HepG2 (cell line): ENCODE data around the gene DENND4C. TPM values are rescaled to one million over a fixed set of nuclear protein-coding genes. Genes with fewer than 3 reads are reported as not detected.

Experiments
- ATAC-seq: fragments of 200-7000 bp; cut with Tn5 transposase; 3 replicates; pipeline ENCODE4 v1.9.1; 2020; ENCODE audit warnings: mild to moderate bottlenecking, moderate library complexity
- BruUV-seq: library from RNA; stranded (reverse); fragments of 400-500 nt; replicated peaks from 2 replicates; lab custom pipeline; 2021; lab: Mats Ljungman, UMichigan
- CTCF ChIA-PET: fragments of 300-600 bp; formaldehyde crosslinking; extraction: SDS; loops from one replicate; lab custom pipeline; 2021; ENCODE audit warnings: low total read pairs, inconsistent platforms, low intra/inter-chr PET ratio; lab: Yijun Ruan, JAX
- POLR2A ChIA-PET: fragments of 350-600 bp; sonication (Branson Sonifier 250); formaldehyde crosslinking; loops from one replicate; lab custom pipeline; 2020; ENCODE audit warnings: antibody characterized with exemption, inconsistent platforms; lab: Yijun Ruan, JAX
- DNase-seq: peaks from one replicate; pipeline ENCODE4 v3.0.0-alpha.2; 2015; ENCODE audit warnings: low spot score
- FAIRE-seq: peaks from 3 replicates; lab custom pipeline; 2011; peaks lifted over from hg19 to GRCh38; lab: Jason Lieb, UNC
- H2AFZ ChIP-seq: one replicate; pipeline ENCODE4 v1.6.1; 2011; ENCODE audit warnings: low read length, inconsistent platforms
- H3K27ac ChIP-seq: fragments of 300-600 bp; 3 replicates; pipeline ENCODE4 v1.8.0; 2011; ENCODE audit warnings: mixed run types, mild to moderate bottlenecking, mixed read lengths, low read length, inconsistent platforms; ENCODE audit not compliant: insufficient read depth; ENCODE audit errors: extremely low read length
- H3K27me3 ChIP-seq, 2 experiments: fragments of 200-600 bp in 1 of 2; 2 replicates in 1 of 2; 3 replicates in 1 of 2; pipeline versions ENCODE4 v1.6.0 to v1.8.0; 2011; ENCODE audit warnings: low read length in 2 of 2, mild to moderate bottlenecking in 2 of 2, moderate library complexity in 2 of 2, inconsistent platforms in 1 of 2; ENCODE audit not compliant: insufficient read depth in 2 of 2, control insufficient read depth in 1 of 2
- H3K36me3 ChIP-seq, 2 experiments: fragments of 200-600 bp in 1 of 2; replicated peaks in 1 of 2; 2 replicates in 1 of 2; 3 replicates in 1 of 2; pipeline versions ENCODE4 v1.5.1 to v1.8.0; 2011; ENCODE audit warnings: low read length in 2 of 2, inconsistent platforms in 1 of 2; ENCODE audit not compliant: insufficient read depth in 2 of 2, control insufficient read depth in 1 of 2
- H3K4me1 ChIP-seq: 2 replicates; pipeline ENCODE4 v1.5.1; 2012; ENCODE audit warnings: low read length, inconsistent platforms; ENCODE audit not compliant: insufficient read depth
- H3K4me2 ChIP-seq: 2 replicates; pipeline ENCODE4 v1.6.0; 2011; ENCODE audit warnings: low read depth, low read length, inconsistent platforms
- H3K4me3 ChIP-seq, 3 experiments: fragments of 200-600 bp in 1 of 3; sonication (generic), shearing (Covaris generic) in 1 of 3; replicated peaks in 1 of 3; 2 replicates each; pipeline ENCODE4 v1.5.1; 2011 to 2016; ENCODE audit warnings: low read length in 3 of 3, inconsistent platforms in 2 of 3, low read depth in 2 of 3, mild to moderate bottlenecking in 2 of 3, control low read depth in 1 of 3, mixed read lengths in 1 of 3; ENCODE audit not compliant: insufficient read depth in 1 of 3
- H3K79me2 ChIP-seq: one replicate; pipeline ENCODE4 v1.6.1; 2011; ENCODE audit warnings: low read length, inconsistent platforms; ENCODE audit not compliant: insufficient read depth
- H3K9ac ChIP-seq: 2 replicates; pipeline ENCODE4 v1.6.0; 2011; ENCODE audit warnings: mild to moderate bottlenecking, low read depth, low read length, inconsistent platforms; ENCODE audit not compliant: insufficient read depth
- H3K9me3 ChIP-seq: 2 replicates; pipeline ENCODE4 v1.5.1; 2012; ENCODE audit warnings: mild to moderate bottlenecking, low read length
- H4K20me1 ChIP-seq: 2 replicates; pipeline ENCODE4 v1.6.0; 2011; ENCODE audit warnings: inconsistent platforms, mild to moderate bottlenecking, low read length, moderate library complexity; ENCODE audit not compliant: insufficient read depth
- CEBPG ChIP-seq: IDR thresholded peaks from 2 replicates; pipeline ENCODE4 v1.6.1; 2016
- GATA4 ChIP-seq: sonication (generic); IDR thresholded peaks from 2 replicates; pipeline ENCODE4 v1.6.1; 2016; ENCODE audit warnings: antibody characterized with exemption, low read depth, borderline replicate concordance
- JUNB ChIP-seq: sonication (generic); formaldehyde crosslinking; IDR thresholded peaks from 2 replicates; pipeline ENCODE4 v1.8.0; 2022; ENCODE audit warnings: missing genetic modification reagents, mild to moderate bottlenecking, borderline replicate concordance
- MNT ChIP-seq: fragments of 450-650 bp; IDR thresholded peaks from 2 replicates; pipeline ENCODE4 v1.6.1; 2016
- RFXAP ChIP-seq: sonication (generic); formaldehyde crosslinking; IDR thresholded peaks from 2 replicates; pipeline ENCODE4 v1.4.0; 2020; ENCODE audit warnings: missing genetic modification reagents, borderline replicate concordance
- SMC3 ChIP-seq: IDR thresholded peaks from 2 replicates; pipeline ENCODE4 v1.6.1; 2011; ENCODE audit warnings: low read length, improper control_type of control experiment
- YEATS4 ChIP-seq: sonication (generic); formaldehyde crosslinking; IDR thresholded peaks from 2 replicates; pipeline ENCODE4 v1.4.0; 2020; ENCODE audit warnings: missing genetic modification reagents, borderline replicate concordance
- ZNF251 ChIP-seq: sonication (generic); formaldehyde crosslinking; IDR thresholded peaks from 2 replicates; pipeline ENCODE4 v1.9.0; 2021; ENCODE audit warnings: mild to moderate bottlenecking, missing genetic modification reagents
- ZNF776 ChIP-seq: sonication (generic); formaldehyde crosslinking; IDR thresholded peaks from 2 replicates; pipeline ENCODE4 v1.4.0; 2020; ENCODE audit warnings: mild to moderate bottlenecking, missing genetic modification reagents
- WGBS: methylation state at CpG from one replicate; pipeline ENCODE4 v1.1.6; 2017; ENCODE audit warnings: low lambda C conversion rate; 5-methylcytosine and 5-hydroxymethylcytosine counted together
- in situ Hi-C: cut with HindIII; loops from 2 replicates; pipeline ENCODE4 v1.10.0; 2017; ENCODE audit warnings: low pct_unique_long_range_greater_than_20kb; ENCODE audit not compliant: extremely low pct_ligation_motif_present
- intact Hi-C: fragments of 100-400 bp; cut with micrococcal nuclease; formaldehyde crosslinking; loops from one replicate; pipeline ENCODE4 v1.10.0; 2022; ENCODE audit not compliant: unreplicated experiment
- polyA plus RNA-seq, 8 experiments: library from polyadenylated mRNA; depleted of rRNA in 3 of 8; stranded (reverse) in 7 of 8; unstranded in 1 of 8; fragments of >200 nt; fragmentation: Illumina TruSeq in 4 of 8; extraction: Trizol in 4 of 8; gene quantifications; 2 replicates each; pipeline versions ENCODE4 v1.2.1 to v1.2.3, GENCODE V29; 2011 to 2016; ENCODE audit warnings: low read depth in 4 of 8, missing spikeins in 1 of 8, mixed read lengths in 1 of 8; ENCODE audit not compliant: insufficient read depth in 1 of 8
- total RNA-seq, 5 experiments: library from RNA; depleted of rRNA; stranded (reverse); fragments of >200 nt; fragmentation: Illumina TruSeq; extraction: Trizol; gene quantifications; 2 replicates each; pipeline ENCODE4 v1.2.3, GENCODE V29; 2016; ENCODE audit warnings: low read depth in 1 of 5
- TF ChIP-seq, protein P1 (sequence below): sonication (generic); formaldehyde crosslinking; IDR thresholded peaks from 2 replicates; pipeline ENCODE4 v1.5.1; 2020; ENCODE audit warnings: missing genetic modification reagents, mild to moderate bottlenecking, borderline replicate concordance

The DENND4C gene
- total and polyA plus RNA-seq, 2 of the 13 experiments (the other 11 are each of a cell fraction or from before 2014, with no cell fraction given) = 19.1 to 27.2 TPM

DNA sequence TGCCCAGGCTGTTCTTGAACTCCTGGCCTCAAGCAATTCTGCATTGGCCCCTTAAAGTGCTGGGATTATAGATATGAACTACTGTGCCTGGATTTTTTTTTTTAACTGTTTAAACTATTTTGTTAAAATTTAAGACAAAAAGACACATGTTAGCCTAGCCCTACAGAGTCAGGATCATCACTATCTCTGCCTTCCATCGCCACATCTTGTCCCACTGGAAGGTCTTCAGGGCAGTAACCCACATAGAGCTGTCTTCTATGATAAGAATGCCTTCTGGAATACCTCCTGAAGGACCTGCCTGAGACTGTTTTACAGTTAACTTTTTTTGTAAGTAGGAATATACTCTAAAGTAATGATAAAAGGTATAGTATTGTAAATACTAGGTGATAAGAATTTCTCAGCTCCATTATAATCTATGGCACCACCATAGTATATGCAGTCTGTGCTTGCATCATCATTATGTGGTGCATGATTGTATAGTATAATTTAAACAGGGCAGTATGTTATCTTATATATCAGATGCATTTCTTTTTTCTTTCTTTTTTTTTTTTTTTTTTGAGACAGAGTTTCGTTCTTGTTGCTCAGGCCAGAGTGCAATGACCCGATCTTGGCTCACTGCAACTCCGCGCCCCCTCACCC is 52.7 kb downstream of the DENND4C start:
- POLR2A ChIA-PET = no interaction called here
- no peak overlapping the region for H3K4me2 ChIP-seq
- peaks cover 12% of the 10 kb centered on the region; the same call in 1 of the 2 replicates for H3K4me1 ChIP-seq
- 0 out of 2 replicates have a peak, but pooled peaks cover 5% of the 10 kb centered on the region for H4K20me1 ChIP-seq
- peaks cover 23% of the 10 kb centered on the region for H3K79me2 ChIP-seq
- no peak overlapping the region for H3K9ac ChIP-seq
- FAIRE-seq (no peak), DNase-seq (no peak), ATAC-seq (no peak)
- no TSS peak for BruUV-seq
- WGBS = 95% methylated on average over 5 of the region's 5 CpGs
- no peak for TF ChIP-seq SMC3
- no peak for TF ChIP-seq YEATS4 (CRISPR knock-in tag)
- TF ChIP-seq MNT = no peak
- no peak for TF ChIP-seq ZNF776 (CRISPR knock-in tag)
- TF ChIP-seq, protein P1, sequence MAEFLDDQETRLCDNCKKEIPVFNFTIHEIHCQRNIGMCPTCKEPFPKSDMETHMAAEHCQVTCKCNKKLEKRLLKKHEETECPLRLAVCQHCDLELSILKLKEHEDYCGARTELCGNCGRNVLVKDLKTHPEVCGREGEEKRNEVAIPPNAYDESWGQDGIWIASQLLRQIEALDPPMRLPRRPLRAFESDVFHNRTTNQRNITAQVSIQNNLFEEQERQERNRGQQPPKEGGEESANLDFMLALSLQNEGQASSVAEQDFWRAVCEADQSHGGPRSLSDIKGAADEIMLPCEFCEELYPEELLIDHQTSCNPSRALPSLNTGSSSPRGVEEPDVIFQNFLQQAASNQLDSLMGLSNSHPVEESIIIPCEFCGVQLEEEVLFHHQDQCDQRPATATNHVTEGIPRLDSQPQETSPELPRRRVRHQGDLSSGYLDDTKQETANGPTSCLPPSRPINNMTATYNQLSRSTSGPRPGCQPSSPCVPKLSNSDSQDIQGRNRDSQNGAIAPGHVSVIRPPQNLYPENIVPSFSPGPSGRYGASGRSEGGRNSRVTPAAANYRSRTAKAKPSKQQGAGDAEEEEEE (CRISPR knock-in tag) = no peak
- no peak for TF ChIP-seq GATA4
- no peak for TF ChIP-seq JUNB (CRISPR knock-in tag)
- no peak for TF ChIP-seq CEBPG
- TF ChIP-seq ZNF251 = no peak
- TF ChIP-seq RFXAP (CRISPR knock-in tag) = no peak
- no peak overlapping the region for H2AFZ ChIP-seq
- no peak overlapping the region for H3K4me3 ChIP-seq
- H3K36me3 ChIP-seq = peaks cover 0 to 11% of the 10 kb centered on the region in 2 experiments; a peak in 4 of 5 replicates
- H3K27me3 ChIP-seq = no peaks in the 10 kb centered on the region
- no peak overlapping the region for H3K27ac ChIP-seq
- CTCF ChIA-PET = no interaction called here
- intact Hi-C loops = no loop called here
- no peaks in the 10 kb centered on the region for H3K9me3 ChIP-seq
- in situ Hi-C loops = no loop called here
